ENCODE results near the gene ACOT9. TPM values are rescaled to one million over a fixed set of nuclear protein-coding genes. Genes with fewer than 3 reads are reported as not detected.

The ACOT9 gene
- total RNA-seq, 3 donors from 2014 or later, result 20.8 to 28.0 (median 24.6) TPM

DNA sequence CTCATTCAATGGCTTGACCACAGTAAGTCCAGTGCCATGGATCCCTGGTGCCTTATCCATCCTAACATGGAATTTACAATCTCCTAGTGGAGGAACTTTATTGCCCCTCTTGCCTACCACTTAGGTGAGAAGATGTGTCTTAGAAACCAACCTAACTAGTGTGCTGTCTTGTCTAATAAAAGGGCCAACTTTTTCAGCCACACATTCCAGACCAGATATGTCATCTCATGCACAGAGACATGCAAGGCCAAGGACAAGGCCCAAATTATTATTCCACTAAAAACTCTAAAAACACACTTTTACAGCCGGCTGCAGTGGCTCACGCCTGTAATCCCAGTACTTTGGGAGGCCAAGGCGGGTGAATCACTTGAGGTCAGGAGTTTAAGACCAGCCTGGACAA lies 86.4 kb downstream of the ACOT9 start:
- Mint-ChIP-seq H3K27me3 (ENCODE audit: low read depth) (no peaks in the 10 kb centered on the region), H3K4me1 (ENCODE audit: low read depth) (peaks cover 7% of the 10 kb centered on the region), H3K4me3 (no peak overlapping the region), H3K36me3 (ENCODE audit: insufficient read depth) (no peaks in the 10 kb centered on the region), H3K9me3 (no peaks in the 10 kb centered on the region)
- no peak for ATAC-seq
- no peak for DNase-seq

DNA sequence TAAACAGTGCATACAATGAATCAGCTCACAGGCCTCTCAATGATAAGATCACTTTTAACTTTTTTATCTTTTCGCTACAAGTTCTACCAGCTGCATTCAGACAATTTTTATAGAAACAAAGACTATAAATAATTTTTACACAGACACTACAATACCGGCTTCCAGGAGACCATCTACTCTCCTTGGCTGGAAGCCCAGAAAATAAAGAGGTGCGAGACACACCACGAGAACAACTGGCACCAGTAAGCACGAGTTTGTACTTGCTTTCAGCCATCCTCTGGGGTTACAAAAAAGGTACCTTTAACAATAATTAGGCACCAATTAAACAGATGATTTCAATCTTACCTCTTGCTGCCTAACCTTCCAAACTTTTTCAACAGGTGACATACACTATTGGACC lies 87.0 kb downstream of the ACOT9 start:
- Mint-ChIP-seq H3K4me3 (no peak overlapping the region), H3K27me3 (ENCODE audit: low read depth) (no peaks in the 10 kb centered on the region), H3K9me3 (no peaks in the 10 kb centered on the region), H3K4me1 (ENCODE audit: low read depth) (peaks cover 2% of the 10 kb centered on the region), H3K36me3 (ENCODE audit: insufficient read depth) (no peaks in the 10 kb centered on the region)
- DNase-seq (no peak), ATAC-seq (no peak)

Other genes with a start within 250 kb of the ACOT9 start
- gene PRDX4, start 75.8 kb downstream of the ACOT9 start, total RNA-seq, result 100 to 1,000 TPM; 100 to 118 (median 112) TPM
- 10 to 100 TPM; 39.5 to 51.3 (median 45.9) TPM for gene SAT1, start 39.9 kb upstream of the ACOT9 start, total RNA-seq
- gene APOO, start 164.7 kb upstream of the ACOT9 start, total RNA-seq, result 10 to 100 TPM; 29.7 to 36.7 (median 31.8) TPM
- under 1 TPM in 1 of 3 donors, not detected in 2; 0.83 TPM for gene CXorf58, start 164.7 kb upstream of the ACOT9 start, total RNA-seq